ENCODE data around the gene TBC1D22A.

Gene TBC1D22A

DNA sequence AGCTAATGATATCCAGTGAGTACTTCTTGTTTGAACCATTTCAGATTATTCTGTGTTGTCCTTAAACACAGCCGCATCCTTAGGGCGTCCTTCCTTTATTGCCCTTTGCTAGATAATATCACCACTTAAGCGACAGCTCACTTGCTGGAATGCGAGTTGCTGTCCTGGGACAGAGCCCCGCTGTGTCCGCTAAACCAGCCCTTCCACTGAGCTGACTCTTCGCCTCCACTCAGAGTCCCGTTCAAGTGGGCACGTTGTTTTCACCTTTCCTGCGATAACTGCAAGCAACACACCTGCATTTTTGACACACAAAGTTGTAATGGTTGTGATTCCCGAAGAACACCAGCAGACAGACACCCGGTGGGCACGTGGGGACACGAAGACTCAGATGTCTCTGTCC, 140.0 kb downstream of the TBC1D22A start:
- Histone ChIP-seq H2AFZ (ENCODE audit: low read depth, low read length) (no peak overlapping the region), H3K27me3 (ENCODE audit: insufficient read depth, low read length) (no peaks in the 10 kb centered on the region), H3K36me3 (ENCODE audit: insufficient read depth, low read length) (no peaks in the 10 kb centered on the region), H3K4me3 (ENCODE audit: low read length) (no peak overlapping the region), H3K4me1 (ENCODE audit: insufficient read depth, low read length) (peaks cover 2% of the 10 kb centered on the region), H3K9me3 (ENCODE audit: low read length) (no peaks in the 10 kb centered on the region)

DNA sequence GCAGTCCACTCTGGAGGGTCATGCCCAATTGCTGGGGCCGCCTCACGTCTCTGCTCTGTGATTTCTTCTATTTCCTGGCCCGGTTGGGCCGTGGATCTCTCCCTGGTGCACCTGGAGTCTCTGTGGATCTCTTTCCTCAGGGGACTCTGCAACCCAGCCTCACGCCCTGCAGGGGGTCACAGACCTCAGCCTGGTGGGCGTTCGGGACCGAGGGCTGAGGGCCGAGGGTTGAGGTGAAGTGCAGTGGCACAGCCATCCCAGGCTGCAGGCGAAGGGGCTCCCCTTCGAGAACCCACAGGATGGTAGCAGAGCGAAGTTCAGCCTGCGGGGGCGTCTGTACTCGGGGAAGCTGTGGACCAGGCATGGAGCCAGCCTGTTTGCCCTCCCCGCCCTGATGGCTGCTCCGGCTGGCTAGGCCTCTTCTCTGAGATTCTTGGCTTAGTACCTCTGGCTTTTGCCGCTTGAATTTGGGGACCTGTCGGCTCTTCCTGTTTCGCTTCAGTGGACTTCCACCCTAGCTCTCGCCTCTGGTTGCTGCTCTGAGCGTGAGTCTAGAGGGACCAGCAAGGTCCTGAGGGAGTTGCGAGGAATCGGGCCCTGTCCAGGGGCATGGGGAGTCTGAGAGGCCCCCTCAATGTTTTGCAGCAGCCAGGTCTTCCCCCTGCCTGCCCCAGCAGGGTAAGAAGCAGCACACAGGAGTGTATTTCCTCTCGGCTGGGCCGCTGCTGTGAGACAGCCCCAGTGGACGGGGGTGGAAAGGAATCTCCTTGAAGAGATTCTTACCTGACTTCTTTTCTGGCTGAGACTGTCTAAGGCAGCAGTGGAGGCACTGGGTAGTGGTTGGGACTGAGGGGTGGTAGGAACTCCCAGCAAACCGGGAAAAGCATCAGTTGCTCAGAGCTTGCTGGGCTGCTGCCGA, 140.8 kb downstream of the TBC1D22A start:
- no peaks in the 10 kb centered on the region for H3K9me3 ChIP-seq (ENCODE audit: low read length)
- H3K4me3 ChIP-seq (ENCODE audit: low read length), result no peak overlapping the region
- H3K27me3 ChIP-seq (ENCODE audit: insufficient read depth, low read length), result no peaks in the 10 kb centered on the region
- H2AFZ ChIP-seq (ENCODE audit: low read depth, low read length), result no peak overlapping the region
- peaks cover 10% of the 10 kb centered on the region for H3K4me1 ChIP-seq (ENCODE audit: insufficient read depth, low read length)
- H3K36me3 ChIP-seq (ENCODE audit: insufficient read depth, low read length), result no peaks in the 10 kb centered on the region

- no peak overlapping the region for H3K4me3 ChIP-seq (ENCODE audit: low read length)
- no peaks in the 10 kb centered on the region for H3K9me3 ChIP-seq (ENCODE audit: low read length)
- no peaks in the 10 kb centered on the region for H3K27me3 ChIP-seq (ENCODE audit: insufficient read depth, low read length)
- H2AFZ ChIP-seq (ENCODE audit: low read depth, low read length), result no peak overlapping the region
- H3K4me1 ChIP-seq (ENCODE audit: insufficient read depth, low read length), result peaks cover 26% of the 10 kb centered on the region
- H3K36me3 ChIP-seq (ENCODE audit: insufficient read depth, low read length), result no peaks in the 10 kb centered on the region
Measured at GRCh38 chr22:46905415-46905814, 143.0 kb downstream of the TBC1D22A start.

GRCh38 chr22:46905834-46906233, 143.4 kb downstream of the TBC1D22A start:
- Histone ChIP-seq H3K27me3 (ENCODE audit: insufficient read depth, low read length) (no peaks in the 10 kb centered on the region), H2AFZ (ENCODE audit: low read depth, low read length) (no peak overlapping the region), H3K4me3 (ENCODE audit: low read length) (no peak overlapping the region), H3K36me3 (ENCODE audit: insufficient read depth, low read length) (no peaks in the 10 kb centered on the region), H3K9me3 (ENCODE audit: low read length) (no peaks in the 10 kb centered on the region), H3K4me1 (ENCODE audit: insufficient read depth, low read length) (peaks cover 26% of the 10 kb centered on the region)

DNA sequence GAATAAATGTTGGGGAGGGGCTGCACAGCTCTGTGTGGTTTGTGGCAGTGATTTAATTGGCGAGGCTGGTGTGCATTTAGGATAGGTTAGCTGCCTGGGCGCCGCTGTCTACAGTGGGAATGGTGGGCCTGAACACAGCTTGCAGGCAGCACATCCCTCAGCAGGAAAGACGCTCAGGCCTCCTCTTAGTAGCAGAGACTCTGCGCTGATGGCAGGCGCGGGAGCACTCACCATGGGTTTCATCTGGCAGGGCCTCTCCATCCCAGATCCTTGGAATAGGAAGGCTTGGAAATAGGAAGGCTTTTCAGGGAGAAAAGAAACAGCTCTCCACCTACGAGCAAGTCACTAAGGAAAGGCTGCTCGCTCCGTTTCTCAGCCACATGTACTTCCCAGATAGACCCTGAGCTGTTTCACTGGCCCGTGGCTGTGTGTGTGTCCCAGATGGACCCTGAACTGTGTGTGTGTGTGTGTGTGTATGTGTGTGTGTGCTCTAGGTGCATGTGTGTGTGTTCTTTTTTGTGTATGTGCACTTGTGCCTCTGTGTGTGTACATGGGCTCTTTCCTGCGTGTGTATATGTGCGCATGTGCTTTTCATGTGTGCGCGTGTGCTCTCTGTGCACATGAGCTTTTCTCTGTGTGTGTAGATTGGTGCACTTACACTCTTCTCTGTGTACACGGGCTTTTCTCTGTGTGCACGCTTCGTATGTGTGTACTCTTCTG, 144.0 kb downstream of the TBC1D22A start:
- Histone ChIP-seq H3K4me1 (ENCODE audit: insufficient read depth, low read length) (peaks cover 26% of the 10 kb centered on the region), H3K9me3 (ENCODE audit: low read length) (no peaks in the 10 kb centered on the region), H2AFZ (ENCODE audit: low read depth, low read length) (no peak overlapping the region), H3K27me3 (ENCODE audit: insufficient read depth, low read length) (no peaks in the 10 kb centered on the region), H3K4me3 (ENCODE audit: low read length) (no peak overlapping the region), H3K36me3 (ENCODE audit: insufficient read depth, low read length) (no peaks in the 10 kb centered on the region)

DNA sequence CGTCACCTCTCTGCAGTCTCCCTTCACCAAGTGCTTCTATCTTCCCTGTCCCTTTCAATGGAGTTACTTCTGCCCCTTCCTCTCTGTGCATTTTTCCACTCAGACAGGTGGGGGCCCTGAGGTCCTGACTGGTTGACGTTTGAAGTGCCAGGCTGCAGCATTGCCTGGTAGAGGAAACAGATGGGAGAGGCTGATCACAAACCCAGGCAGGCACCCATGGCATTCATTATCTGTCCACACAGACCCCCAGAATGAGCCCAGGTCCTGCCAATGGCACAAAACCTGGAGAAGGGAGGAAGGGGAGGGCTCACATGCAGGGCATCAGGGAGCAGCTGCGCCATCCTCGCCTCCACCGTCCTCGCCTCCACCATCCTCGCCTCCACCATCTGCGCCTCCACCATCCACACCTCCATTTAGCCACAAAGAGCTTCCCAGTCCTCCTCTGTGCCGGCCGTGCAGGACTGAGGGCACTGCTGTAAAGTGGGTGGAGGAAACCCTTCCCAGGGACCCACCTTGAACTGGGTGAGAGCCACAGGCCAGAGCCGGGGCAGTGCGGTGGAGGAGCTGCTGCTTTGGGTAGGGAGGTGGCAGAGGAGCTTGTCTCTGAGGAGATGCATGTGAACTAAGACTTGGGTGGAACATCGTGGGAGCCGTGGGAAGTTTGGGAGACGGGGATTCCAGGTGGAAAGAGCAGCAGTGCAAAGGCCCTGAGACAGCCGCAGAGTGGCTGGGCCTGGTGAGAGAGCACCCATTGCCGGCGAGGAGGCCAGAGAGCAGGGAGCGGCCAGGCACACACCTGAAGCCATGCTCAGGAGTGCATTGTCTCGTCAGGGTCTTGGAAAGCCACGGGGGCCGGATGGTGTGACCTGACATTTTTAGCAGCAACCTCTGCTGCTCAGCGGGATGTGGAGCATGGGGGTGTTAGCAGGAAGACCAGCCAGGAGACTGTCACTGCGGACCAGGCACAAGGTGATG, 145.1 kb downstream of the TBC1D22A start:
- peaks cover 26% of the 10 kb centered on the region for H3K4me1 ChIP-seq (ENCODE audit: insufficient read depth, low read length)
- no peak overlapping the region for H3K4me3 ChIP-seq (ENCODE audit: low read length)

DNA sequence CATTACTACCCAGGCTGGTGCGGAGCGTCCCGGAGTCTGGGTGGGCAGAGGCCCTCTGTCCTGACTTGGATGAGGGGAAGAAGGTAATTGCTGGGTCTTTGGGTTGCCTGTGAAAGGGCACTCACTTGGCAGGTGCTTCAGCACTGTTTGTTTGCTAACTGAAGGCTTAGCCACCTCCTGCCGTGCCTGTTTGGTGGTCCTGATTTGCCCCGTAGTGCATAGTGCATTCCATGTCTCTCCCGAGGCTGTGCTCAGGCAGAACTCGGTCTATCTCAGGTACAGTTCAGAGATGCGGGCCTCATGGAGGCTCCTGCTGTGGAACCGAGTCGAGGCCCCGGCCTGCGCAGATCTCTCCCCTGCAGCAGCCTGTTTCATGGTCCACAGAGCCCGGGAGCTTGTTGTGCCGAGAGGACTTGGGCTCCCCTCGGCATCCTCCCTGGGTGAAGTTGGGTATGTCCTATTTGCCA, 146.2 kb downstream of the TBC1D22A start:
- Histone ChIP-seq H3K4me3 (ENCODE audit: low read length) (no peak overlapping the region), H3K4me1 (ENCODE audit: insufficient read depth, low read length) (peaks cover 26% of the 10 kb centered on the region), H3K36me3 (ENCODE audit: insufficient read depth, low read length) (peaks cover 12% of the 10 kb centered on the region), H3K27me3 (ENCODE audit: insufficient read depth, low read length) (no peaks in the 10 kb centered on the region), H3K9me3 (ENCODE audit: low read length) (no peaks in the 10 kb centered on the region), H2AFZ (ENCODE audit: low read depth, low read length) (no peak overlapping the region)

More for the DNA sequence above, 145.1 kb downstream of the TBC1D22A start:
- Histone ChIP-seq H3K36me3 (ENCODE audit: insufficient read depth, low read length) (peaks cover 3% of the 10 kb centered on the region), H2AFZ (ENCODE audit: low read depth, low read length) (no peak overlapping the region), H3K27me3 (ENCODE audit: insufficient read depth, low read length) (no peaks in the 10 kb centered on the region), H3K9me3 (ENCODE audit: low read length) (no peaks in the 10 kb centered on the region)

GRCh38 chr22:46909237-46910030, 147.0 kb downstream of the TBC1D22A start:
- H3K27me3 ChIP-seq (ENCODE audit: insufficient read depth, low read length), result no peaks in the 10 kb centered on the region
- no peak overlapping the region for H2AFZ ChIP-seq (ENCODE audit: low read depth, low read length)
- H3K4me1 ChIP-seq (ENCODE audit: insufficient read depth, low read length), result peaks cover 26% of the 10 kb centered on the region
- H3K9me3 ChIP-seq (ENCODE audit: low read length), result no peaks in the 10 kb centered on the region
- peaks cover 12% of the 10 kb centered on the region for H3K36me3 ChIP-seq (ENCODE audit: insufficient read depth, low read length)
- H3K4me3 ChIP-seq (ENCODE audit: low read length), result no peak overlapping the region

GRCh38 chr22:46910624-46911023, 148.2 kb downstream of the TBC1D22A start:
- Histone ChIP-seq H3K36me3 (ENCODE audit: insufficient read depth, low read length) (peaks cover 12% of the 10 kb centered on the region), H3K4me1 (ENCODE audit: insufficient read depth, low read length) (peaks cover 26% of the 10 kb centered on the region), H2AFZ (ENCODE audit: low read depth, low read length) (no peak overlapping the region), H3K9me3 (ENCODE audit: low read length) (no peaks in the 10 kb centered on the region), H3K4me3 (ENCODE audit: low read length) (no peak overlapping the region), H3K27me3 (ENCODE audit: insufficient read depth, low read length) (no peaks in the 10 kb centered on the region)

DNA sequence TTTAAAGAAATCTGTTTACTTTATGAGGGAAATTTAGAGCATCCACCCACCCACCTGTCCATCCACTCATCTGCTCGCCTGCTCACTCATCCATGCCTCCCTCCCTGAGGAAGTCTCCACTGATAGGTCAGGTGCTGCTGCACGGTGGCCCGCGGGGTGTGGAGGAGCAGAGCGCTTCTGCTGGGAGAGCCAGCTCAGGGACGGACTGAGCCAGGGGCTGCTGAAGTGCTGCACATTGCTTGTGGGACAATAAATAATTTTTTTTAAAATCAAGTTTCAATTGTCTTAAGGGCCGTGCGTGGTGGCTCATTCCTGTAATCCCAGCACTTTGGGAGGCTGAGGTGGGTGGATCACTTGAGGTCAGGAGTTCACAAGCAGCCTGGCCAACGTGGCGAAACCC, 148.9 kb downstream of the TBC1D22A start:
- Histone ChIP-seq H3K4me3 (ENCODE audit: low read length) (no peak overlapping the region), H2AFZ (ENCODE audit: low read depth, low read length) (no peak overlapping the region), H3K27me3 (ENCODE audit: insufficient read depth, low read length) (no peaks in the 10 kb centered on the region), H3K36me3 (ENCODE audit: insufficient read depth, low read length) (peaks cover 12% of the 10 kb centered on the region), H3K4me1 (ENCODE audit: insufficient read depth, low read length) (peaks cover 26% of the 10 kb centered on the region), H3K9me3 (ENCODE audit: low read length) (no peaks in the 10 kb centered on the region)

GRCh38 chr22:46913351-46913750, 150.9 kb downstream of the TBC1D22A start:
- Histone ChIP-seq H3K27me3 (ENCODE audit: insufficient read depth, low read length) (no peaks in the 10 kb centered on the region), H3K36me3 (ENCODE audit: insufficient read depth, low read length) (peaks cover 12% of the 10 kb centered on the region), H3K4me3 (ENCODE audit: low read length) (no peak overlapping the region), H3K4me1 (ENCODE audit: insufficient read depth, low read length) (peaks cover 15% of the 10 kb centered on the region), H2AFZ (ENCODE audit: low read depth, low read length) (no peak overlapping the region), H3K9me3 (ENCODE audit: low read length) (no peaks in the 10 kb centered on the region)

- Histone ChIP-seq H3K4me3 (ENCODE audit: low read length) (no peak overlapping the region), H3K36me3 (ENCODE audit: insufficient read depth, low read length) (peaks cover 12% of the 10 kb centered on the region), H3K9me3 (ENCODE audit: low read length) (no peaks in the 10 kb centered on the region), H3K27me3 (ENCODE audit: insufficient read depth, low read length) (no peaks in the 10 kb centered on the region), H3K4me1 (ENCODE audit: insufficient read depth, low read length) (peaks cover 4% of the 10 kb centered on the region), H2AFZ (ENCODE audit: low read depth, low read length) (no peak overlapping the region)
Measured at GRCh38 chr22:46914481-46914880, 152.0 kb downstream of the TBC1D22A start.
